ENCODE results near the gene SLC16A8.

Gene SLC16A8

GRCh38 chr22:38029901-38030300, 54.1 kb downstream of the SLC16A8 start:
- TF ChIP-seq, protein P1, sequence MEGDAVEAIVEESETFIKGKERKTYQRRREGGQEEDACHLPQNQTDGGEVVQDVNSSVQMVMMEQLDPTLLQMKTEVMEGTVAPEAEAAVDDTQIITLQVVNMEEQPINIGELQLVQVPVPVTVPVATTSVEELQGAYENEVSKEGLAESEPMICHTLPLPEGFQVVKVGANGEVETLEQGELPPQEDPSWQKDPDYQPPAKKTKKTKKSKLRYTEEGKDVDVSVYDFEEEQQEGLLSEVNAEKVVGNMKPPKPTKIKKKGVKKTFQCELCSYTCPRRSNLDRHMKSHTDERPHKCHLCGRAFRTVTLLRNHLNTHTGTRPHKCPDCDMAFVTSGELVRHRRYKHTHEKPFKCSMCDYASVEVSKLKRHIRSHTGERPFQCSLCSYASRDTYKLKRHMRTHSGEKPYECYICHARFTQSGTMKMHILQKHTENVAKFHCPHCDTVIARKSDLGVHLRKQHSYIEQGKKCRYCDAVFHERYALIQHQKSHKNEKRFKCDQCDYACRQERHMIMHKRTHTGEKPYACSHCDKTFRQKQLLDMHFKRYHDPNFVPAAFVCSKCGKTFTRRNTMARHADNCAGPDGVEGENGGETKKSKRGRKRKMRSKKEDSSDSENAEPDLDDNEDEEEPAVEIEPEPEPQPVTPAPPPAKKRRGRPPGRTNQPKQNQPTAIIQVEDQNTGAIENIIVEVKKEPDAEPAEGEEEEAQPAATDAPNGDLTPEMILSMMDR (IDR thresholded peaks at IDR 0.05) = no peak
- Histone ChIP-seq H2AFZ (no peak overlapping the region), H3K9ac (no peak overlapping the region), H3K4me3 (ENCODE audit: low read depth, low read length) (no peak overlapping the region), H3K27me3 (ENCODE audit: control insufficient read depth, insufficient read depth, low read length) (no peaks in the 10 kb centered on the region), H3K27ac (no peak overlapping the region), H3K79me2 (no peaks in the 10 kb centered on the region), H3K9me3 (ENCODE audit: control insufficient read depth, low read length) (no peaks in the 10 kb centered on the region), H3K4me2 (ENCODE audit: low read length) (no peak overlapping the region), H3K4me1 (no peaks in the 10 kb centered on the region), H3K36me3 (ENCODE audit: control insufficient read depth, insufficient read depth, low read length) (no peaks in the 10 kb centered on the region)

DNA sequence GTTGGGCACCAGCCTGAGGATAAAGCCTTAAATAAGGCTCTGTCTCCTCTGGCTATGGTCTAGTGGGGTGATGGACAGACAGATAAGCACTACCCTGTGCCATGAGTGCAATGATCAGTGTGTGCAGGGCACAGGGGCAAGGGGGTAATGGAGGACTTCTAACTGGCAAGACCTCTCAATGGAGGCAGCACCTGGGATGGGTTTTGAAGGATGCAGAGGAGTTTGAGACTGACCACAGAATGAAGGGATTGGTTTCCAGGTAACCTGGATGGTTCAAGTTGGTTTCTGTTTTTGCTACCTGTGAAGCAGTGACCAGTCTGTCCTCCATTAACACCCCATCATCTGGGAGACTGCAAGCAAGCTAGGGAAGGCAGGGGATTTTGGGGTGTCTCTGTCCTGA, 54.6 kb downstream of the SLC16A8 start:
- Histone ChIP-seq H3K4me2 (ENCODE audit: low read length) (no peak overlapping the region), H3K9me3 (ENCODE audit: control insufficient read depth, low read length) (no peaks in the 10 kb centered on the region), H3K4me3 (ENCODE audit: low read depth, low read length) (no peak overlapping the region), H3K79me2 (no peaks in the 10 kb centered on the region), H2AFZ (no peak overlapping the region), H3K27me3 (ENCODE audit: control insufficient read depth, insufficient read depth, low read length) (no peaks in the 10 kb centered on the region), H3K27ac (no peak overlapping the region), H3K36me3 (ENCODE audit: control insufficient read depth, insufficient read depth, low read length) (no peaks in the 10 kb centered on the region), H3K4me1 (no peaks in the 10 kb centered on the region), H3K9ac (no peak overlapping the region)
- TF ChIP-seq, protein P1 (IDR thresholded peaks at IDR 0.05) = no peak

DNA sequence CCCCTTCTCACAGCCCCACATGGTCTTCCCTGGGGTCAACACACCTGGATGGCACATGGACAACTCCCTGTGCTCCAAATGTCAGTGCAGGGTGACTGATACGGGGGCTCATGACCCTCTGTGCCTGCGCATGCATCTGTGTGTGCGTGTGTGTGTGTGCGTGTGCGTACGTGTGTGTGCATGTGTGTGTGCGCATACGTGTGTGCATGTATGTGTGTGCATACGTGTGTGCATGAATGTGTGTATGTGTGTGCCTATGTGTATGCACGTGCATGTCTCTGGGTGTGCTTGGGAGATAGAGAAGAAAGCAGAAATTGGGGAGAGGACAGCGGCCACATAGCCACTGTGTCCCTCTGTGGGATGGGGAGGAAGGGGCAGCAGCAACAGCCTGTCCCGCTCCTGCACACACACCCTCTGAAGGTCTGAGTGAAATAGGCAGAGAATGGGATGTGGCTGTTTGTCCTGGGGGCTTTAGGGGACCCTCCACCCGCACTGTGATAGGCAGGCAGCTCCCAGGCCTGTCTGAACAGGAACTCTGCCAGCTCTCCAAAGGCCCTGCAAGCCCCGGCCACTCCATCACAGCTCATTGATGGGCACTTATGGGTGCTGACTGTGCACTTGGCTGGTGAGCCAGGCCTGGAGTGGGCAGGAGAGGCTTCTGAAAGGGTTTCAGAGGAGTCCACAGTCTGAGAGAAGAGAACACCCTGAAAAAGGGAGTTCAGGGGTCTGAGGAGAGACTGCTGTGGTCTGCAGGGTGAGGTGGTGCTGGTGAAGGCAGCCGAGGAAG, 55.4 kb downstream of the SLC16A8 start:
- no peaks in the 10 kb centered on the region for H3K27me3 ChIP-seq (ENCODE audit: control insufficient read depth, insufficient read depth, low read length)
- no peak overlapping the region for H3K9ac ChIP-seq
- H3K4me3 ChIP-seq (ENCODE audit: low read depth, low read length) = no peak overlapping the region
- no peaks in the 10 kb centered on the region for H3K79me2 ChIP-seq
- TF ChIP-seq, protein P1 (IDR thresholded peaks at IDR 0.05) = no peak
- H3K4me2 ChIP-seq (ENCODE audit: low read length) = no peak overlapping the region
- H3K36me3 ChIP-seq (ENCODE audit: control insufficient read depth, insufficient read depth, low read length) = no peaks in the 10 kb centered on the region
- no peaks in the 10 kb centered on the region for H3K4me1 ChIP-seq
- no peak overlapping the region for H2AFZ ChIP-seq
- H3K27ac ChIP-seq = no peak overlapping the region
- no peaks in the 10 kb centered on the region for H3K9me3 ChIP-seq (ENCODE audit: control insufficient read depth, low read length)

All from parathyroid adenoma (tissue), 2 donors.